IPS DF 4.7 (cell line): ENCODE measurements around the gene NUP205.
"Not testable (repeated sequence)": the region's sequence is repeated elsewhere in the genome, so short reads cannot be mapped to it uniquely, and the experiment has no call there.

Experiments
- DNase-seq: peaks from one replicate; pipeline ENCODE4 v3.0.0-alpha.2; 2013; ENCODE audit warnings: low spot score; ENCODE audit errors: extremely low read depth

NUP205 gene

DNA sequence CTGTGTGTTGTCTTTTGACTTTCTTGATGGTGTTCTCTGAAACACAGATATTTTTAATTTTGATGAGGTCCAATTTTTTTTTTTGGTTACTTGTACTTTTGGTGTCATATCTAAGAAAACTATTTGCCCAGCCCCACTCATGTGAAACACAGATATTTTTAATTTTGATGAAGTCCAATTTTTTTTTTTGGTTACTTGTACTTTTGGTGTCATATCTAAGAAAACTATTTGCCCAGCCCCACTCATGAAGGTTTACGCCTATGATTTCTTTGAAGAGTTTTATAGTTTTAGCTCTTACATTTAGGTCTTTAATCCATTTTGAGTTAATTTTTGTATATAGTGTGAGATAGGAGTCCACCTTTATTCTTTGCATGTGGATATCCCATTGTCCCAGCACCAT lies 109.9 kb downstream of the NUP205 start:
- not testable (repeated sequence) for DNase-seq

DNA sequence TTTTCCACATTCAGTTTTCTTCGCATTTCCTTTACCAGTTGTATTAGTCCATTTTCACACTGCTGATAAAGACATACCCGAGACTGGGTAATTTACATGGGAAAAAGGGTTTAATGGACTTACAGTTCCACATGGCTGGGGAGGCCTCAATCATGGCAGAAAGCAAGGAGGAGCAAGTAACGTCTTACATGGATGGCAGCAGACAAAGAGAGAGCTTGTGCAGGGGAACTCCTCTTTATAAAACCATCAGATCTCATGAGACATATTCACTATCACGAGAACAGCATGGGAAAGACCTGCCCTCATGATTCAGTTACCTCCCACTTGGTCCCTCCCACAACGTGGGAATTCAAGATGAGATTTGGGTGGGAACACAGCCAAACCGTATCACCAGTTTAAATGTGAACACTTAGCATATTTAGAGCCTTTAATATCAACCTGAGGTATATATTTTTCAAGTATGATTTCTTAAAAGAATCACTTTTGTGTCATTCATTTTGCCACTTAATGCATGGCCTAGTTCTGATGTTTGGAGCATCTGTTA lies 111.2 kb downstream of the NUP205 start:
- not testable (repeated sequence) for DNase-seq

DNA sequence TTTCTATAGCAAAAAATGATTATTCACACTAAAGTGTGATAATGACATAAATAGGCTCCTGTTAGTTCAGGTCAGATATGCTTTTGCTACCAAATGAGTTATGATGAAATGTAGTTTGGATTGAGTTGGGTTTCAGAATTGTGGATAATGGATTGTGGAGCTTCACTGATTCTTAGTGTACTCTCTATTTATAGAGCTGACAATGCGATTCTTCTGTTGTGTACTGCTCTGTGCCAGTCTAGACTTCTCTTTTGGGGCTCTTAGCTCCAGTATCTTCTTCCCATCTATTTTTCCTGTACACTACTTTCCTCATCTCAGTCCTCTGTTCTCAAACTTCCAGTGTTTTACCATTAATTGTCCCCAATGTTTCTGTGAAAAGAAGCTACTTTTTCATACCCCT lies 112.1 kb downstream of the NUP205 start:
- no peak for DNase-seq

DNA sequence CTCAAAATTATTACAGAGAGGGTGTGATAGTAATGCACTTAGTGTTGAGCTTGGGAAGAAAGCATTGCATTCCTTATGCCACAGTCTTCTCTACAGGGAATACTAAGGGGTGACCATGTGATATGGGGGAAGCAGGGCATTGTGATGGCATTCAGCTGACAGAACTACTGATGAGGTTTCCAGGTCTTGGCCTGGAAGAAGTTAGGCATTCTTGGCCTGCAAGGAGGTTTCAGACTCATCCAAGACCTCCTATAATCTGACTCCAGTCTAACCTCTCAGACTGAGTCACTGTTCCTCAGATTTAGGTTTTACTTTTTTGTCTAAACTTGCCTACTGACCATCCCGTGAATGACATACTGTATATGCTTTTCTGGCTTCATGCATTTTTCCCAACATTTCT lies 112.5 kb downstream of the NUP205 start:
- no peak for DNase-seq

DNA sequence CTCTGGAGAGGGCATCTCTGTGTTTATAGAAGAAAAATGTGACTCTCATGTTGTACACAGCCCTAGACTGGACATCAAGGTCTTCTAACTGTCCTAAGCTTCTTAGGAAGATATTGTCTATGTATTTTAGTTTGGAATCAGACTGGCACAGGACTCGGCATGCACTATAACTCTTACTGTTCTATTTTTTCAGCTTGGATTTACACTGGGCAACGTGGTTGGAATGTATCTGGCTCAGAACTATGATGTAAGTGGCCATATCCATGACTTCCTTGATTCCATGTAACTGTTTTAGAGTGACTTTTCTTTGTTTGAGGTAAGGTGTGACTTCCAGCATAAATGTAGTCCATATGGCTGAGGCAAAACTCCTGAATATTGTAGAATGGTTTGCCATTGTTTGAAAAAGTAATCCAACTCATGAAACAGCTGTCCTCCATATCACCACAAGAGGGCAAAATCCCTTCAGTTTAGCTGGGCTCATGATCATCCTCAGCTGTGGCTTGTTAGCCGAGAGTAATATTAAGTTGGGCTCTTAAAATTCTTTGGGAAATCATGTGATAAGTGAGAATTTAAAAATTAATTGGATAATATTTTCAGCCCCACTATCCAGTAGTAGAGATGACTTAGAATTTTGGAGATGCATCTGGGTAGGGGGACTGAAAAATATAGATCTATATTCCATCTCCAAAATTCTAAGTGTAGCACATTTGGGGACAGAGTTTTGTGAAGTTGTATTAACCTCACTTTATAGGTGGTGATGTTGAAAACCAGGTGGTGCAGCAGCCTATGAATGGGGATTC lies 115.0 kb downstream of the NUP205 start:
- DNase-seq = no peak

DNA sequence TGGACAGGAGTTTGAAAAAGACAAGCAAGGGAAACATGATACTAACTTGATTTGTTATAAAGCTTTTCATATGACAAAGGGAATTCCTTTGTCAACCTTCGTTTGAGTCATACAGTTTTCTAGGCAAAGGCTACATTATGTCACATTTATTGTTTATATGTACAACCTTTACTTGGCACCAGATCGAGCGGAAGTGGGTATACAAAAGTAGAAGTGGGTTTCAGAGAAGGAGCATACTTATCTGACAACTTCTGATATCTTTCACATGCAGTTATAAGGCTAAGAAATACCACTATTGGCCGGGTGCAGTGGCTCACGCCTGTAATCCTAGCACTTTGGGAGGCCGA lies 115.6 kb downstream of the NUP205 start:
- DNase-seq = no peak

DNA sequence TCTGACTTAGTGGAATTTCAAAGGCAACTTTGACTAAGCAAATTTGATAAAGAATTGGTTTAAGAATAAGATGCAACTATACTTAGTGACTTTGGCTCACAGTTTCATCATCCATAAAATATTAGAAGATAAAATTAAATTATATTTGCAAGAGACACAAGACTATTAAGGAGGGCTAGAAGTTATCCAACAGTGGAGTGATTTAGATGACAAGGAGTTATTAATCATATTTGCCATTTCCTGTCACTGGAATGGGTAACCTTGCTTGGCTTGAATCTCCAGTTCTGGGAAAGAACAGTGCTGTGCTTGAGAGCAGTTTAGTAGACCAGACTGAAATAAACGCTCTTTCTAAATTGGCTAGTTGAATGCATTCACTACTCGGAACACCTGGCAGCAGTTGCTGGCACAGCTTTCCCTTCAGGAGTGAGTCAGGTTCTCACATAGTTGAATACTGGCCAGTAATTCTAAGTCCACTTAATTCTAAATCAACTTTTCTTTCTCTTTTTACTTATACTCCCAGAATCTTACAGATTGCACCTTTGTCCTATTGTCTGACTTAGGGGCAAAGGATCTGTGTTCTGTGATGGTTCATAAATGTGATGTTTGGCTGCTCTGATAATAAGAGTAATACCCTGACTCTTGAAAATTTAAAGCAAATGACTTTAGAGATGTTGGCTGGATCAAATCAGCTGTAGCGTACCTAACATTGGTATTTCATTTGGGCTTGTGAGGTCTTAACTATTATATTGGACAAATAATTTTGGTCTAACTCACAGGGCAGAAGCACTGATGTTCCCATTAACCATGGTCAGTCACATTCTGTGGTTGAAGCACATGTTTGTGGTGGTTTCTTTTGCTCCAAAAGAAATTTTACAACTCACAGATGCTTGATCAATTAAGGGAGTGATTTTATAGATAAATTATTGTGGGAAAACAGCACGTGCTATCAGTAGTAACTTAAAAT lies 121.2 kb downstream of the NUP205 start:
- DNase-seq = no peak

DNA sequence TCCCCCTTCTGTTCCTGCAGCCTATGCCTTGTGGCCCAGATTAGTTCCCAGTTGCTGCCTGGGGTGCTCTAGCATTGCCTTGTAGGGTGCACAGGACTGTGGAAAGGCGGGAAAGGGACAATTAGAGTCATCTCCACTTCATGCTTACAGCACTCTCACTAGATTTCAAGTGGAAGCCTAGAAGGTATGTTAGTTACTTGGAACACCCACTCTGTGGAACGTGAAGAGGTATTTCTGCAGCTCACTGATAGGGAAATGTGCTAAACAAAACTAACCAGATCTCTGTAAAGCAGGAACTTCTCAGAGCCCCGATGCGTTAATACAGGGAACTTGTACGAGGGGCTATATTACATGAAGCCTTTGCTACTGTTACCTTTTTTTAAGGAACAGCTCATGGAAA lies 124.0 kb downstream of the NUP205 start:
- DNase-seq = no peak

DNA sequence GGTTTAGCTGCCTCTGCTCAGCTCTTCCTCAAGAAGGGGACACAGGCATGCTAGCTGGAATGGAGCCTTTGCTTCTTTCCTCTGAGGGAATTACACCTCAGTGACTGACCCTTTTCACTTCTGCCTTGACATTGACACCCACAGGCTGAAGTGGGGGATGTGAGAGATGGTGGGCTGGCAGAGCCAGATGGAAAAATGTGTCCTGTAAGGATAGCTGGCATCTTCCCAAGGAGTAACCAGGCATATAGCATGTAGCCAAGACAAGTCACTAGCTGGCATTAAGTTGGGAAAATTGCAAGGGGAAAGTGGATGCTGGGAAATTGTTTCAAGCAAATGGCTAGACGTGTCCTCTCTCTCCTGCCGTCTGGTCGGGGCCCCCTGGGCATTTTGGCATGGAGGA lies 124.5 kb downstream of the NUP205 start:
- no peak for DNase-seq

DNA sequence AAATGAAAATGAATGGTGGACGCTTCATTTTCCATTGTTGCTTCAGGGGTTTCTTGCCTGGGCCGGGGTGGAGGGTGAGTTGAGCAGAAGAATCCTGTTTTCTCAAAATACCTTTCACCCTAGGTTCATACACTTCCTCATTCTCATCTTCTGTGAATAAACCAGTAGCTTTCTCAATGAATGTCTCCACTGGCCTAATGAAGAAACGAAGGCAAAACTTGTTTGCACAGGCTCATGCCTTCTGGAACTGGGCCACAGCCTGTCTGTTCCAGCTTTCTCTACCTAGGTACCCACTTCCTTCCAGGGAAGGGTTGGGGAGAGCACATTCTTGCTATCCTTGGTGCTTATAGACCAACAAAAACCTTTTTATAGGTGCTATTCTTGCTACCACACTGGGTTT lies 125.9 kb downstream of the NUP205 start:
- DNase-seq = no peak

DNA sequence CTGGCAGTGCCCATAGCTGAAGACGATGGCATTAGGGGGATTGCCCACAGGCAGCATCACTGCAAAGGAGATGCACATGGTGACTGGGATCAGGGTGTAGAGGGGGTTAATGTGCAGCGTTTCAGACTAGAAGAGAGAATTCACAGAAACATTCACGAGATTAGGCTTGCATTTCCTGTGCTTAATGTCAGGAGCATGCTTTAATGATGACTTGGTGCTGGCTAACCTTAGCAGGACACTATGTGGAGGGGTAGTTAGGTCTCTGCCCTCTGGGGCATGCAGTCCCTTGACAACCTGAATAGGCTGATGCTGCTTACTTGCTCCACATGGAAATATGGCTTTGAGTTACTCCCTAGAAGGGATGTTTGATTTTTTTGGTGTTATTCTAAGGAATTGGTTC lies 126.4 kb downstream of the NUP205 start:
- no peak for DNase-seq

DNA sequence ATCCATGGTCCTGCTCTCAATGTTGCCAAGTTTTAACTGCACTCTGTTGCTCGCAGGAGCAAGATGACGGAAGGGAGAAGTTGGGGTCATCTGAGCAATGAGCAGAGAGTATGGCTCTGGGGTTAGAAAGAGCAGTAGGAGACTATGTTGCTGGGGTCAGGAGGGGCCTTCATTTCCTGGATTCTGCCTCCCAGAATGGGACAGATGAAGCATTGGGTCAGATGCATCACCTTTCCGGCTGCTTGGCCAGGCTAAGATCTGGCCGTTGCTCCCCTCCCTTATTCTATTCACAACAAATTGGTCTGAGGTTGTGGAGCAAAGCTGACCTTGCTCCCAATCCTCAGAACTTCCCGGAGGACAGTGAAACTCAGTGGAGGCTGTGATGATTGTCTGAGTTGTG lies 127.0 kb downstream of the NUP205 start:
- no peak for DNase-seq

DNA sequence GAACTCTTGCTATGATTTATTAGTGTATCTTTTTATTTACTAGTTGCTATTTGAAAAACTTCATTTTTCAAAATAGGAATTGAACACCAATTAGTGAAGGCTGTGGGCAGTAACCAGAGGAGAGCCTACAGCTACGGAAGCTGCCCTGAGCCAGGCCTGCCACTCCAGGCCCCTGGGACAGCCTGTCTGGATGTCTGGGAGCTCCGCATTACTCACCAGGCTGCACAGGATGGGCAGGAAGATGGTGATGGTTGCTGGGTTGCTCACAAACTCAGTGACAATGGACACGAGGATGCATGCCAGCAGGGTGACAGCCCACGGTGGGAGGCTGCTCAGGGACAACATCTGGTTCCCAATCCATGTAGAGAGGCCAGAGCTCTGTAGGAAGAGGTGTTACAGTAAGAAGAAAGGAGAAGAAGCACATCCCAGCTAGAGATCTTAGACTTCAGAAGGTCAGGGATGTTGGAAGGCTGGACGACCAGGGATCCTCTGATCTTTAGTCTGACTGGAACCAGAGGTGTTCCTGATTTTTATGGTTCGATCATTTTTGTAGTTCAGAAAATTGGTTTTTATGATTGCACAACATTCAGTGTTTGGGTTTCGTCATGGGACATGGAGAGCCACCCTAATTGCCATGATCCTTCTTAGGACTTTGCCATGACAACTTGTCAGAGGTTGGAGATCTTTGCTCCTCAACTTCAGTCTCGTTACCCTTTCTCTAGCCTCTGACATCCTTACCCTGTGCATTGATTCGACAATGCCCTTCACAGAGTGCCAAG lies 127.8 kb downstream of the NUP205 start:
- no peak for DNase-seq

DNA sequence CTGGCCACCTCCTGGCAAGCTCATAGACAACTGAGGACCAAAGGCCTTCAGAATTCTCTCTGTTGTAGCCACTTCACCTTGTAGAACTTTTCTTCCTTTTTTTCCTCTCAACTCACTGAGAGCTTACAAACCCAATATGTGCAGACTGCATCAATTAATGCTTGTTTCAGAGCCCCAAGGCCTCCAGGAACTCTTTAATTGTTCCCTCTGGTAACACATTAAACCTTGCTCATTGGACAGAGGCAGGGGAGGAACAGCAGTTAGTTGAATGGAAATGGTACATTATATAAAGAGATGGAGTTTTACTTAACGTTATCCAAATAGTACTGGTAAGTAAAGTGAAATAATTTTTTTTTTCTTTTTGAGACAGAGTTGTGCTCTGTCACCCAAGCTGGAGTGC lies 129.7 kb downstream of the NUP205 start:
- no peak for DNase-seq

DNA sequence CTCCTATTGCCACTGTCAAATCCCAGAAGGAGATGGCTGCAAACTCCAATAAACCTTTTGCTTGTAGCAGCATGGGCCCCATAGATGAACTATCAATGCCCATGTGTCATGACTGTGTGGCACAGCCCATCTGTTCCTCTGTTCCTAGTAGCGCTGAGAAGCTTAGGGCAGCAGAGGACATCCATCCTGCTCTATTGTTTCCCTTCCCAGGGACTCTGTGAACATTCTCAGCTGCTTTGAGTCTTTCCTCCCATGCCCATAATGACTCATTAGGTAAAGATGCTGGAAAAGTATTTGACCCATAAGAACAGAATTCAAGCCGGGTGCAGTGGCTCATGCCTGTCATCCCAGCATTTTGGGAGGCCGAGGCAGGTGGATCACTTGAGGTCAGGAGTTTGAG lies 132.8 kb downstream of the NUP205 start:
- DNase-seq = no peak

DNA sequence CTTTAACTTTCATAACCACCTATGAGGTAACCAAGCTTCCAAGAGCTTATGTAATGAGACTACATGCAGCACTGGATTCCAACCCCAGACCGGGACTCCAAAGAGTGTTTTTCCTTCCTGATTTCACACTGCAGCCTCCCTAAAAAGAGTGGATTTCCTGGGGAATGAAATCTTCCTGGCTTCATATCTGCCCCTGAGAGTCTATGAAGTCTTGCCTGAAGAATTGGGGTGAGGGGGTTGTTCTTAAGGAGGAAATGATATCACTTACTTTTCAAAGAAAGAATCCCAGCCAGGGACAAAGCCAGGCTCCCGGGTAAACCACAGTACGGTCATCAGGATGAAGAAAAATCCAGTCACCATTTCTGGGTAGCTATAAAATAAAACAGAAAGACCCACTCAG lies 134.3 kb downstream of the NUP205 start:
- DNase-seq = no peak

DNA sequence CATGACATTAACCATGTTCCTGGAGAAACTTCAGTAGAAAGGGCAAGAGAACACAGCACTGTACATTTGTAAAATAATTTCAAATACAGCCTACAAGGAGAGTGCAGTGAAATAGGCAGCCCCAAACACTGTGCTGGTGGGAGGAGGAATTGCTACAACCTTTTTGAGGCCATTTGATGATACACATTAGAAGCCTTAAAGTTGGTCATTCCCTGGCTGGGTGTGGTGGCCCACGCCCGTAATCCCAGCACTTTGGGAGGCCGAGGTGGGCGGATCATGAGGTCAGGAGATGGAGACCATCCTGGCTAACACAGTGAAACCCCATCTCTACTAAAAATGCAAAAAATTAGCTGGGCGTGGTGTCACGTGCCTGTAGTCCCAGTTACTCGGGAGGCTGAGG lies 134.9 kb downstream of the NUP205 start:
- not testable (repeated sequence) for DNase-seq

DNA sequence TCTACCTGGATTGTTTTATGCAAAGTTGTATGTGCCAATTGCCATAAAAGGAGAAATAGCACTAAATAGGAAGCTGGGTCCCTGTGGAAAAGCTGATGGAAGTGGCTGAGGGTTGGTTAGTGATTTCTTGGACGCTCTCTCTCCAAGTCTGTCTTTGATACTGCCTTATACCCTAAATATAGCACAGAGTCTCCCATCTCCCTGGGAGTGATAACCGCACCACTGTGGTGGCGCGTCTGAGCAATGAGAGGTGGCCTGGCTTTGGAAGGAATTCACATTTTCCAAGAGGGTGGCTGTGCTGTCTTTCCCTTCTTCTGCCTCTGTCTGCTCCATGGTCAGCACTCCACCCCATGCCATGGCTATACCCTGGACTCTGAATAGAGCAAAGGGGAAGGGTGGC lies 135.8 kb downstream of the NUP205 start:
- no peak for DNase-seq

DNA sequence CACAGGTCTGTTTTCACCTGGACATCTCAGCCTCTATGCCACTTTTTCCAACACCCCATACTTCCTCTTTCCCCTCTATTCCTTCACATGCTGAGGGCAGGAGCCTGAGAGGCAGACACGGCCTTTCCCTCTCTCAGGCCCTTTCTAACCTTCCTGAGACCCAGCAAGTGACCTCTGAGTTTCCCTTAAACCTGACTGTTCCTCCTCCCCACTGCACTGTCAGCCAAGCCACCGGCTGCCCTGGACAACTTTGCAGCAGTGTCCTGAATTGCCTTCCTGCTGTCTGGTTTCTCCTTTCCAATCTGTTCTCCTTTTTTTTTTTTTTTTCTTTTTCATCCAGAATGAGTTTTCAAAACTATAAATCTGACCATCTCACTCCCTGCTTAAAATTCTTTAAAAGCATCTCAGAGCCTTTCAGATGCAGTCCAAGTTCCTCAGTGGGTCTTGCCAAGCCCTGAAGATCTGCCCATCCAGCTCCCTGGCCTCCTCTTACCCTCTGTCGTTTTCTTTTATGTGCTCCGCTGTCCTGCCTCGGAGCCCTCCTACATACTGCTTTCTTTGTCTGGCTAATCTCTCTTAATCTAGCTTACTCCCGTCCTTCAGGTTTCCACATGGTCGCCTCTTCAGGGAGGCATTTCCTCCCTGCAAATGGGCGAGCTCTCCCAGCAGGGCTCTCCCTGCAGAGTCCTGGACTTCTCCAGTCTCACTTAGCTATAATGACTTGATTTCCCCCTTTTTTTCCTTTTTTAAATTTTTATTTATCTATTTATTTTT lies 139.7 kb downstream of the NUP205 start:
- no peak for DNase-seq
